Activated naive CD4-positive, alpha-beta T cell treated with anti-CD3 and anti-CD28 coated beads, Interleukin-2, amount 50 U/mL, for 16 hours (primary cell): Measurements from ENCODE around the gene MTO1.
"Not testable (repeated sequence)": the region's sequence is repeated elsewhere in the genome, so short reads cannot be mapped to it uniquely, and the experiment has no call there.

Experiments
- DNase-seq: peaks from one replicate; pipeline ENCODE4 v3.0.0-alpha.2; 2020

Gene MTO1

GRCh38 chr6:73504160-73504559, 42.6 kb downstream of the MTO1 start:
- DNase-seq = no peak

- no peak for DNase-seq
These were observed 43.6 kb downstream of the MTO1 start for GRCh38 chr6:73505142-73505541.

DNA sequence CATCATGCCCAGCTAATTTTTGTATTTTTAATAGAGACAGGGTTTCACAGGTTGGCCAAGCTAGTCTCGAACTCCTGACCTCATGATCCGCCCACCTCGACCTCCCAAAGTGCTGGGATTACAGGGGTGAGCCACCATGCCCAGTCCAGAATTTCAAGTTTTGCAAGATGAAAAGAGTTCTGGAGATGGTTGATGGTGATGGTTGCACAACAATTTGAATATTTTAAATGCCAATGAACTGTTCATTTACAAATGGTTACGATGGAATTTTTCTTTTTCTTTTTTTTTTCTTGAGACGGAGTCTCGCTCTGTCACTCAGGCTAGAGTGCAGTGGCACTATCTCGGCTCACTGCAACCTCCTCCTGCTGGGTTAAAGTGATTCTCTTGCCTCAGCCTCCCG, 44.2 kb downstream of the MTO1 start:
- DNase-seq = not testable (repeated sequence)

- DNase-seq = no peak
These were observed 44.7 kb downstream of the MTO1 start for GRCh38 chr6:73506246-73506645.

DNA sequence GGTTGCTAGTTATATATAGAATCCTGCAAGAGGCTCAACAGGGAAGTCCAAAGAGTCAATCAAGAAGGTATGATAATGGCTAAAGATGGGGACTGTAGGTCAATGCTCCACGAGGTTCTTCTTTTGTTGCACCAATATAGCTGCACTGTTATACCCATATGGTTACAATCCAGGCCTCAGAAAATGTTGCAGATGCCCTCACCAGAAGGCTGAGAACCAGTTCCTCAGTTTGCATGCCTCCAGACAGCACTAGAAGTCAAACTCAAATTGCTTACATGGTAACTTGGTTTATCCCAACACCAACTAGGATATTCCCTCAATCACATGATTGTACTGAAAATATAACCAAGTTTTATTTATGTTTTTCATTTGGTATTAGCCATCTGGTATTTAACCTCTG, 47.2 kb downstream of the MTO1 start:
- DNase-seq = no peak

DNA sequence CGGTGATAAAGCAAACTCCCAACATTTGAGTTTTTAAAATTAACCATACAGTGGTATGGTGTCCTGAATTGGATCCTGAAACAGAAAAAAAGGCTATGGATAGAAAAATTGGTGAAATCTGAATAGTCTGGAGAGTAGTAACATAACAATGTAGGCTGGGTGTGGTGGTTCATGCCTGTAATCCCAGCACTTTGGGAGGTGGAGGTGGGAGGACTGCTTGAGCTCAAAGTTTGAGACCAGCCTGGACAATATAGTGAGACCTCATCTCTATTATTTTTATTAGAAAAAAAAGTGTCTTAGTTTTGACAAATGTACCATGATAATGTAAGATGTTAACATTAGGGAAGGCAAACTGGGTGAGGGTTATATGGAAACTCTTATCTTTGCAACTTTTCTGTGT, 48.3 kb downstream of the MTO1 start:
- DNase-seq = no peak

- DNase-seq = no peak
These were observed 50.3 kb downstream of the MTO1 start for GRCh38 chr6:73511796-73512195.

- DNase-seq = no peak
These were observed 51.9 kb downstream of the MTO1 start for GRCh38 chr6:73513496-73513854.

DNA sequence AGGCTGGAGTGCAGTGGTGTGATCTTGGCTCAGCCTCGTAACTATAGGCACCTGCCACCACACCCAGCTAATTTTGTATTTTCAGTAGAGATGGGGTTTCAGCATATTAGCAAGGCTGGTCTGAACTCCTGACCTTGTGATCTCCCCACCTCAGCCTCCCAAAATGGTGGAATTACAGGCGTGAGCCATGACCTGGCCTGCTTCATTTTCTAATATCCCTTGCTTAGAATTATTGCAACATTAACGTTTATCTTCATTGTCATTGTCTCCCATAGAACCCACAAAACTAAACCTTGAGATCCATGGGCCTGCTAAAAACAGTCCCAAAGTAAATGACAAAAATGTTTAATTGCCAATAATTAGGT, 53.2 kb downstream of the MTO1 start:
- DNase-seq = no peak

DNA sequence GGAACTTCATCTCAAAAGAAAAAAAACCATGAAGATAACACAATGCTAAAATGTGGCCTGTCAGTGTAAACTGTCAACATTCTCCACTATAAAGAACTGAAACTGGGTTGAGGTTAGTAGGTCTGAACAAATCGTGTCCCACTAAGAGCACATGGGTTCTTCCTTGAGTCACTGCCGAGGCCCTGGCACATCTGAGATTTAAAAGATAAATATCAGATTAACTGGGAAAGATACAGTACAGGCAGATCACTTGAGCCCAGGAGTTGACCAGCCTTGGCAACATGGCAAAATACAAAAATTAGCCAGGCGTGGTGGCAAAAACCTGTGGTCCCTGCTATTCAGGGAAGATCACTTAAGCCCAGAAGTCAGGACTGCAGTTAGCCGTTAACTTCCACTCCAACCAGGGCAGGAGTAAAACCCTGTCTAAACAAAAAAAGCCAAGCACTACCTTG, 53.7 kb downstream of the MTO1 start:
- DNase-seq = peak; percentile 24

- no peak for DNase-seq
These were observed 55.3 kb downstream of the MTO1 start for GRCh38 chr6:73516514-73517489.

- not testable (repeated sequence) for DNase-seq
These were observed 56.8 kb downstream of the MTO1 start for GRCh38 chr6:73518100-73518981.

DNA sequence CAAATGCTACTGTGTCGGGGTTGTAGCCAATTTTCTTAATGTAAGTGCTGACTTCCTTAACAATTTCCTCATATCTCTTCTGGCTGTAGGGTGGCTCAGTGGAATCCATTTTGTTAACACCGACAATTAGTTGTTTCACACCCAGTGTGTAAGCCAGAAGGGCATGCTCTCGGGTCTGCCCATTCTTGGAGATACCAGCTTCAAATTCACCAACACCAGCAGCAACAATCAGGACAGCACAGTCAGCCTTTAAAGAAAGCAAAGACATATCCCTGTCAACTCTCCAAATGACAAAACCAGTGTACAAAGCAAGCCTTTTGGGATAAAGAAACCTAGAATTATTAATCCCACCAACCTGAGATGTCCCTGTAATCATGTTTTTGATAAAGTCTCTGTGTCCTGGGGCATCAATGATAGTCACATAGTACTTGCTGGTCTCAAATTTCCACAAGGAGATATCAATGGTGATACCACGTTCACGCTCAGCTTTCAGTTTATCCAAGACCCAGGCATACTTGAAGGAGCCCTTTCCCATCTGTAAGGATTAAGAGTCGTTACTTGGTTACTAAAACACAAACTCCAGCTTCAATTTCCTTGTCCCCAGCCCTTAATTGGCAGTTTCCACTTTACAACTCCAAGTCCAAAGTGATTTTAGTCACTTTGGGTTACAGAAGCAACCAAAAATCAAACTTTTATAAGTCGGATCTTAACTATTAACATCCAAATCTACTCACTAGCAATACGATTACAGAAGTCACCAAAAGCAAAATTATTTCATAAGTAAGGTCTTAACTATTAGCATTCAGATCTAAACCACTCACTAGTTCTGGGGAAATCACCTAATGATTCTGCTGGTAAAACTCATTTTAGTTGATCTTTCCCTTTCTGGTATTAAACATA, 57.7 kb downstream of the MTO1 start:
- DNase-seq = not testable (repeated sequence)

GRCh38 chr6:73519926-73520687, 58.6 kb downstream of the MTO1 start:
- DNase-seq = peak; percentile 85

GRCh38 chr6:73520688-73521350, 59.3 kb downstream of the MTO1 start, which contains the start of gene EEF1A1:
Gene EEF1A1, minus strand, starts transcription at chr6:73521032. Its CDS starts 1,006 bp downstream, at chr6:73520026.
- DNase-seq = peak; percentile 100

- peak; percentile 79 for DNase-seq
These were observed 59.9 kb downstream of the MTO1 start for GRCh38 chr6:73521351-73521985.

GRCh38 chr6:73523434-73524123, 62.0 kb downstream of the MTO1 start:
- peak; percentile 77 for DNase-seq

GRCh38 chr6:73525546-73526330, 64.2 kb downstream of the MTO1 start:
- no peak for DNase-seq

DNA sequence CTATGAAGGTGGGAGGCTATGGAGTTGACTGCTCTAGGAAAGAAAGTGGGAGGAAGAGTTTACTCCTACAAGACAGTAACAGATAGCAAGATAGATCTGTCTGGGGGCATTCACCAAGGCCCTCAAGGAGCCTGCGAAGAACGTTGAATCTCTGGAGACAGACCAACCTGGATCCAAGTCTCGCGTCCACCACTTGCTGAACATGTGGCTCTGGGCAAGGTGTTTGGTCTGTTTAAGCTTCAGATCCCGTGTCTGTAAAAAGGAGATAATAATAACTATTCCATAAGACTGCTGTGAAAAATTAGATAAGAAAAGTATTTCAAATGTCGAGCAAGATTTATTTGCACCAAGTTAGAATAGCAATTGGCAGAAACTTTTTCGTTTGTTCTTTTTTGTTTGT, 67.4 kb downstream of the MTO1 start:
- no peak for DNase-seq
